ENCODE data around the gene PTPRK. TPM values are rescaled to one million over a fixed set of nuclear protein-coding genes. Genes with fewer than 3 reads are reported as not detected.

PTPRK gene
- total RNA-seq, 1 experiment from 2014 or later = 34.2 TPM

GRCh38 chr6:128494440-128494839 is 26.0 kb downstream of the PTPRK start:
- no peak overlapping the region for H3K4me2 ChIP-seq (ENCODE audit: low read length)
- POLR2A ChIA-PET = interaction anchor here (0.7 kb wide), 1 partner anchor 62 kb away, joined by 3 read pairs; no protein-coding TSS in a partner anchor
- no peak overlapping the region for H3K4me3 ChIP-seq (replicated peaks in 1 of 2; ENCODE audit: low read depth in 1 of 2, low read length in 2 of 2)
- peaks cover 0 to 15% of the 10 kb centered on the region in 2 experiments; a peak in 2 of 4 replicates for H3K4me1 ChIP-seq (ENCODE audit: control insufficient read depth in 1 of 2, insufficient read depth in 2 of 2, low read length in 2 of 2)
- H3K36me3 ChIP-seq (ENCODE audit: control insufficient read depth in 1 of 2, insufficient read depth in 2 of 2, low read length in 2 of 2) = no peaks in the 10 kb centered on the region
- intact Hi-C loops (cut with micrococcal nuclease) = no loop called here
- no peak overlapping the region for H2AFZ ChIP-seq (ENCODE audit: low read depth, low read length, poor library complexity, severe bottlenecking)
- no peak overlapping the region for H3K27ac ChIP-seq (ENCODE audit: low read depth, low read length)
- DNase-seq (ENCODE audit: low read depth, low spot score) (no peak), ATAC-seq (no peak)
- BruUV-seq (replicated peaks) = no TSS peak
- no peaks in the 10 kb centered on the region for H3K9me2 ChIP-seq (ENCODE audit: insufficient read depth)
- H3K27me3 ChIP-seq (ENCODE audit: insufficient read depth, low read length) = no peaks in the 10 kb centered on the region
- no peaks in the 10 kb centered on the region for H3K9me3 ChIP-seq (ENCODE audit: control insufficient read depth in 1 of 2, insufficient read depth in 1 of 2, low read depth in 1 of 2, low read length in 2 of 2)
- CTCF ChIA-PET = no interaction called here
- TF ChIP-seq EZH2 (IDR thresholded peaks at IDR 0.05) (no peak), CBX3 (IDR thresholded peaks at IDR 0.05; ENCODE audit: low read depth) (no peak), ZFX (IDR thresholded peaks at IDR 0.05) (no peak), EZH2phosphoT487 (IDR thresholded peaks at IDR 0.05; ENCODE audit: borderline replicate concordance) (no peak), JUND (IDR thresholded peaks at IDR 0.05) (no peak), YY1 (IDR thresholded peaks at IDR 0.05; ENCODE audit: extremely low read depth, insufficient replicate concordance, low read depth, low read length) (no peak)
- H3K9ac ChIP-seq (ENCODE audit: low read length) = no peak overlapping the region
- no peaks in the 10 kb centered on the region for H4K20me1 ChIP-seq (ENCODE audit: insufficient read depth)
- RAD21 ChIA-PET (ENCODE audit: low non-redundant PET in 1 of 2, low total read pairs in 2 of 2, uncharacterized antibody in 2 of 2, unreplicated experiment in 2 of 2) = no interaction called here
- no peaks in the 10 kb centered on the region for H3K79me2 ChIP-seq (ENCODE audit: insufficient read depth, low read length)

GRCh38 chr6:128493877-128494276 is 26.5 kb downstream of the PTPRK start:
- no peaks in the 10 kb centered on the region for H4K20me1 ChIP-seq (ENCODE audit: insufficient read depth)
- H3K79me2 ChIP-seq (ENCODE audit: insufficient read depth, low read length) = no peaks in the 10 kb centered on the region
- peaks cover 0 to 15% of the 10 kb centered on the region in 2 experiments; a peak in 2 of 4 replicates for H3K4me1 ChIP-seq (ENCODE audit: control insufficient read depth in 1 of 2, insufficient read depth in 2 of 2, low read length in 2 of 2)
- ChIA-PET CTCF (no interaction called here), POLR2A (interaction anchor here (0.7 kb wide), 1 partner anchor 62 kb away, joined by 3 read pairs; no protein-coding TSS in a partner anchor), RAD21 (ENCODE audit: low non-redundant PET in 1 of 2, low total read pairs in 2 of 2, uncharacterized antibody in 2 of 2, unreplicated experiment in 2 of 2) (no interaction called here)
- no peaks in the 10 kb centered on the region for H3K9me2 ChIP-seq (ENCODE audit: insufficient read depth)
- H3K4me3 ChIP-seq (replicated peaks in 1 of 2; ENCODE audit: low read depth in 1 of 2, low read length in 2 of 2) = no peak overlapping the region
- no peaks in the 10 kb centered on the region for H3K9me3 ChIP-seq (ENCODE audit: control insufficient read depth in 1 of 2, insufficient read depth in 1 of 2, low read depth in 1 of 2, low read length in 2 of 2)
- intact Hi-C loops (cut with micrococcal nuclease) = no loop called here
- no peak for DNase-seq (ENCODE audit: low read depth, low spot score)
- no peak overlapping the region for H3K27ac ChIP-seq (ENCODE audit: low read depth, low read length)
- H3K9ac ChIP-seq (ENCODE audit: low read length) = no peak overlapping the region
- no peaks in the 10 kb centered on the region for H3K36me3 ChIP-seq (ENCODE audit: control insufficient read depth in 1 of 2, insufficient read depth in 2 of 2, low read length in 2 of 2)
- no peak for ATAC-seq
- BruUV-seq (replicated peaks) = no TSS peak
- H2AFZ ChIP-seq (ENCODE audit: low read depth, low read length, poor library complexity, severe bottlenecking) = no peak overlapping the region
- no peaks in the 10 kb centered on the region for H3K27me3 ChIP-seq (ENCODE audit: insufficient read depth, low read length)
- H3K4me2 ChIP-seq (ENCODE audit: low read length) = no peak overlapping the region
- TF ChIP-seq EGR1 (IDR thresholded peaks at IDR 0.05; ENCODE audit: low read depth) (no peak), ZNF274 (IDR thresholded peaks at IDR 0.05; ENCODE audit: low read depth, low read length) (no peak), EZH2 (IDR thresholded peaks at IDR 0.05) (no peak), RAD21 (IDR thresholded peaks at IDR 0.05; ENCODE audit: low read depth) (no peak), EZH2phosphoT487 (IDR thresholded peaks at IDR 0.05; ENCODE audit: borderline replicate concordance) (no peak), ZFX (IDR thresholded peaks at IDR 0.05) (no peak), CTCF (IDR thresholded peaks at IDR 0.05 in 2 of 3, conservative IDR thresholded peaks at IDR 0.05 in 1 of 3; ENCODE audit: borderline replicate concordance in 1 of 3, insufficient read depth in 1 of 3, low read depth in 2 of 3, low read length in 2 of 3) (no peak), ATF3 (IDR thresholded peaks at IDR 0.05) (no peak), ELF1 (IDR thresholded peaks at IDR 0.05; ENCODE audit: borderline replicate concordance, low read depth) (no peak), CBX3 (IDR thresholded peaks at IDR 0.05; ENCODE audit: low read depth) (no peak), ZBTB33 (IDR thresholded peaks at IDR 0.05; ENCODE audit: extremely low read depth, insufficient replicate concordance, low read length) (no peak), MAX (IDR thresholded peaks at IDR 0.05) (no peak), CEBPB (IDR thresholded peaks at IDR 0.05; ENCODE audit: low read depth) (no peak), POLR2A (IDR thresholded peaks at IDR 0.05; ENCODE audit: borderline replicate concordance, extremely low read depth, insufficient read depth, insufficient read length) (no peak), POLR2AphosphoS5 (IDR thresholded peaks at IDR 0.05; ENCODE audit: low read depth, low read length) (no peak), SIN3A (IDR thresholded peaks at IDR 0.05; ENCODE audit: low read depth) (no peak)
